Measurements from ENCODE around the gene NKAIN2. TPM values are rescaled to one million over a fixed set of nuclear protein-coding genes. Genes with fewer than 3 reads are reported as not detected.
A peak's percentile ranks its signal among the peaks of the same experiment; 100 is the strongest.
"Not testable (repeated sequence)": the region's sequence is repeated elsewhere in the genome, so short reads cannot be mapped to it uniquely, and the experiment has no call there.

The NKAIN2 gene
- total and polyA plus RNA-seq, 2 experiments from 2014 or later: 0.22 TPM; not detected in 1

DNA sequence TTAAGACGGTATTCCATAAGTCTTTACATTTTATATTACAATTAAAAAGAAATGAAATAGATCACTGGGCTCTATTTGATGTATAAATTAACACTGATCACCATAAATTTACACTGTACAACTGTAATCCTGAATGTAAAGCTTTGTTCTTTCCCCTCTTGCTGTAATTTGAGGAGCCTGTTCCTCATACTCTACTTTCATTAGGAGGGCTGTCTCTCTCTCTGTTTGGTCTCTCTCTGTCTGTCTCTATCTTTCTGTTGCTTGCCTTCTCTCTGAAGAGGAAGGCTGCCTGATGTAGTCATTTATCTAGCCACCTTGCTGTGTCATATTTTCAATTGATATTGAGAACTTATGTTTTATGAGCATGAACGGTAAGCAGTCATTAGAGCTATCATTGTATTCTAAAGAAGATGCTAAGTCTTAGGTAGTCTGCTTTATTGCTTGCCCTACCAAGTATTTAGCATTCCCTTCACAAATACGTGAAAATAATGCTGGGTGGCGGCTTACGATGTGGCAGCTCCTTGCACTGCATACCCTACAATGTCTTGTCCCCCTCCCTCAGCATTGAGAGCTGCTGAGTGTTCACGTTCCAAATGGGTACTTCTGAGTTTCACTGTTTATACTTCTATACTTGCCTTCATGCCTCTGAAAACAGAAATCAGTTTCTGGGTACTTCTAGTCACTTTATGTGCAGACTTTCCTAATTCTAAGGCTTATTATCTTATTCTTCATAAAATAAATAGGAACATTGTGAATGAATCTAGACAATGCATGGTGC, 205.5 kb downstream of the NKAIN2 start:
- no peak overlapping the region for H3K27ac ChIP-seq
- no peaks in the 10 kb centered on the region for H3K36me3 ChIP-seq

DNA sequence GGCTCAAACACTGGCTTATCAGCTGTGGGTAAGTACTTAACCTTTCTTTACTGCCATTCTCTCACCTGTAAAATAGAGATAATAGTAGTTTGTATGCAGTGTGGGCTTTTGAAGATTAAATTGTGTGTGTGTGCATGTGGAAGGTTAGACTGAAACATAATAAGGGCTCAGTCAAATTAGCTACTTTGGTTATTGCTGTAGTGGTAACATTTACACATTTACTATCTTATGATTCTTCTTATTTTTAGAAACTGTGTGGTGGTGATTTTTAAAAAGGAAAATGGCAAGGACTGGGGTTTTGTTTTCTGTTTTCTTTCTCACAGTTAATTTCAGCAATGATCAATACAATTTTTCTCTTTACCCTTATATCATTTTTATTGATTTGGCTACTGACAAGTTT, 206.9 kb downstream of the NKAIN2 start:
- H3K4me3 ChIP-seq: no peak overlapping the region
- H3K27me3 ChIP-seq: no peaks in the 10 kb centered on the region
- no peak for DNase-seq (ENCODE audit: low read depth in 1 of 2, low spot score in 1 of 2)
- H3K9me3 ChIP-seq (ENCODE audit: low read depth): peaks cover 2% of the 10 kb centered on the region
- TF ChIP-seq, protein P1, sequence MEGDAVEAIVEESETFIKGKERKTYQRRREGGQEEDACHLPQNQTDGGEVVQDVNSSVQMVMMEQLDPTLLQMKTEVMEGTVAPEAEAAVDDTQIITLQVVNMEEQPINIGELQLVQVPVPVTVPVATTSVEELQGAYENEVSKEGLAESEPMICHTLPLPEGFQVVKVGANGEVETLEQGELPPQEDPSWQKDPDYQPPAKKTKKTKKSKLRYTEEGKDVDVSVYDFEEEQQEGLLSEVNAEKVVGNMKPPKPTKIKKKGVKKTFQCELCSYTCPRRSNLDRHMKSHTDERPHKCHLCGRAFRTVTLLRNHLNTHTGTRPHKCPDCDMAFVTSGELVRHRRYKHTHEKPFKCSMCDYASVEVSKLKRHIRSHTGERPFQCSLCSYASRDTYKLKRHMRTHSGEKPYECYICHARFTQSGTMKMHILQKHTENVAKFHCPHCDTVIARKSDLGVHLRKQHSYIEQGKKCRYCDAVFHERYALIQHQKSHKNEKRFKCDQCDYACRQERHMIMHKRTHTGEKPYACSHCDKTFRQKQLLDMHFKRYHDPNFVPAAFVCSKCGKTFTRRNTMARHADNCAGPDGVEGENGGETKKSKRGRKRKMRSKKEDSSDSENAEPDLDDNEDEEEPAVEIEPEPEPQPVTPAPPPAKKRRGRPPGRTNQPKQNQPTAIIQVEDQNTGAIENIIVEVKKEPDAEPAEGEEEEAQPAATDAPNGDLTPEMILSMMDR (IDR thresholded peaks at IDR 0.05; ENCODE audit: low read depth, low read length): no peak
- H3K36me3 ChIP-seq: no peaks in the 10 kb centered on the region
- peaks cover 11% of the 10 kb centered on the region for H3K4me1 ChIP-seq (ENCODE audit: low read depth)
- H3K27ac ChIP-seq: no peak overlapping the region

More for the DNA sequence above, 205.5 kb downstream of the NKAIN2 start:
- TF ChIP-seq, protein P1 (IDR thresholded peaks at IDR 0.05; ENCODE audit: low read depth, low read length): no peak
- Histone ChIP-seq H3K27me3 (no peaks in the 10 kb centered on the region), H3K4me3 (no peak overlapping the region), H3K4me1 (ENCODE audit: low read depth) (peaks cover 11% of the 10 kb centered on the region), H3K9me3 (ENCODE audit: low read depth) (peaks cover 2% of the 10 kb centered on the region)
- no peak for DNase-seq (ENCODE audit: low read depth in 1 of 2, low spot score in 1 of 2)

DNA sequence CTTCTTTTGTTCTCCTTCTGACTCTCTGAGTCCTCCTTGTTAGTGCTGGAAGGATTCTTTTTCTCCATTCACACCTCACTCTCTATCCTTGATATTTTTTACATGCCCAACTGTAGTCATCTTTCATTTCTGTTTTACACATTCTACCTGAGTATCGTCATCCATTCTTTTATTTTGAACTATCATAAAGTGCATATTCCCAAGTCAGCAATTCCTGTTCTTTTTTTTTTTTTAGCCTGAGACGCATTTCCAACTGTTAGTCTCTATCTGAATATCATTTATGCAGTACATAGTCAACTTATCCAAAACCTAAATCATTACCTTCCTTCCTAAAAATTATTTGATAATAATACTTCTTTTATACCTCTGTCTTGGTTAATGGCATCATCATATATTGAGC, 207.5 kb downstream of the NKAIN2 start:
- Histone ChIP-seq H3K36me3 (no peaks in the 10 kb centered on the region), H3K4me1 (ENCODE audit: low read depth) (peaks cover 11% of the 10 kb centered on the region), H3K27ac (no peak overlapping the region), H3K27me3 (no peaks in the 10 kb centered on the region), H3K4me3 (no peak overlapping the region), H3K9me3 (ENCODE audit: low read depth) (peaks cover 2% of the 10 kb centered on the region)
- TF ChIP-seq, protein P1 (IDR thresholded peaks at IDR 0.05; ENCODE audit: low read depth, low read length): no peak
- no peak for DNase-seq (ENCODE audit: low read depth in 1 of 2, low spot score in 1 of 2)

DNA sequence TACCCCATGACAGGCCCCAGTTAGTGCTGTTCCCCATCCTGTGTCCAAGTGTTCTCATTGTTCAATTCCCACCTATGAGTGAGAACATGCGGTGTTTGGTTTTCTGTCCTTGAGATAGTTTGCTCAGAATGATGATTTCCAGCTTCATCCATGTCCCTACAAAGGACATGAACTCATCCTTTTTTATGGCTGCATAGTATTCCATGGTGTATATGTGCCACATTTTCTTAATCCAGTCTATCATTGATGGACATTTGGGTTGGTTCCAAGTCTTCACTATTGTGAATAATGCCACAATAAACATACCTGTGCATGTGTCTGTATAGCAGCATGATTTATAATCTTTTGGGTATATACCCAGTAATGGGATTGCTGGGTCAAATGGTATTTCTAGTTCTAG, 218.4 kb downstream of the NKAIN2 start:
- not testable (repeated sequence) for H3K9me3 ChIP-seq (ENCODE audit: low read depth); H3K36me3 ChIP-seq; H3K27me3 ChIP-seq; H3K27ac ChIP-seq; H3K4me1 ChIP-seq (ENCODE audit: low read depth); H3K4me3 ChIP-seq; DNase-seq (ENCODE audit: low read depth in 1 of 2, low spot score in 1 of 2)

DNA sequence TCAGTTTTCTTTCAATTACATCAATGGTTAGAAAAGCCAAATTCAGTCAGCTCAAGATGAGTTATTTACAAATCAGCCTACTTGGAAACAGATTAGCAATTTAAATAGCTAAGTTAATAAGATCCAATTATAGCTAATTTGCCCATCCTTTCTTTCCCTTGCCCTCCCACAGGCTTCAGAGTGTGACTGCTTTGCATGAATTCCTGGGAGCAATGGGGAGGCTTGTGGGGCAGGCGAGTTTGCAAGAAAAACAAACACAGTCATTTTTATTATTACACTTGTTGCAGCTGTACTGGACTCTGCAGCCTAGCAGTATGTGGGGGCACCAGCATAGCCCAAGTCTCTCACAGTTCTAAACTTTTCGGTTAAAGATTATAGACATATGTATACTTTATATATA, 219.0 kb downstream of the NKAIN2 start:
- Histone ChIP-seq H3K36me3 (no peaks in the 10 kb centered on the region), H3K27me3 (no peaks in the 10 kb centered on the region), H3K9me3 (ENCODE audit: low read depth) (no peaks in the 10 kb centered on the region), H3K4me3 (no peak overlapping the region), H3K4me1 (ENCODE audit: low read depth) (peaks cover 11% of the 10 kb centered on the region), H3K27ac (no peak overlapping the region)
- no peak for DNase-seq (ENCODE audit: low read depth in 1 of 2, low spot score in 1 of 2)
- TF ChIP-seq, protein P1 (IDR thresholded peaks at IDR 0.05; ENCODE audit: low read depth, low read length): no peak

DNA sequence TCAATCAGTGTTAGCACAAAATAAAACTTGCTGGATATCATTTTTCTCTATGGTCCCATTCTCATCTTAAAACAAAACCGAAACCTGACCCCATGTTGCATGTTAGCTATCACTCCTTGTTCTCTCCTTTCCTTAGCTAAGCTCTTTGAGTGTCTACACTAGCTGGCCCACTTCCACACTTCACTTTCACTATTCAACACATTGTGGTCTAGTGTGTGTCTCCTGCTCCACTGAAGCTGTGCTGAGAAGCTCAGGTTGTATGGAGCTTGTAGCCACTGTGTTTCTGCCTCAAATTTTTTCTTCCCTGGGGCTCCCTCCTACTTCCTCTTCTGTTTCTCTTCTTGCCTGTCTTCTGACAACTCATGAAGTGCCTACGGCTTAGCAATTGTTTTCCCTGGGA, 223.0 kb downstream of the NKAIN2 start:
- H3K9me3 ChIP-seq (ENCODE audit: low read depth): no peaks in the 10 kb centered on the region
- TF ChIP-seq, protein P1 (IDR thresholded peaks at IDR 0.05; ENCODE audit: low read depth, low read length): no peak

More for the DNA sequence above, 223.0 kb downstream of the NKAIN2 start:
- H3K27me3 ChIP-seq: no peaks in the 10 kb centered on the region
- H3K27ac ChIP-seq: no peak overlapping the region
- H3K36me3 ChIP-seq: no peaks in the 10 kb centered on the region
- DNase-seq (ENCODE audit: low read depth in 1 of 2, low spot score in 1 of 2): peak in 1 of 2 donors; percentile 37
- H3K4me1 ChIP-seq (ENCODE audit: low read depth): peaks cover 18% of the 10 kb centered on the region
- H3K4me3 ChIP-seq: no peak overlapping the region

All from cardiac muscle cell (in vitro differentiated cells and primary cell).